Sigmoid colon (tissue), 7 donors: ENCODE data around the gene CNTNAP5. TPM values are rescaled to one million over a fixed set of nuclear protein-coding genes. Genes with fewer than 3 reads are reported as not detected.

Experiments
- DNase-seq: peaks from one replicate; pipeline ENCODE4 v3.0.0-alpha.2; 2019
- H3K27ac ChIP-seq, 4 donors: fragments of 200-600 bp; sonication (generic); one replicate each; pipeline ENCODE4 v1.5.1; 2016 to 2019; ENCODE audit warnings: mild to moderate bottlenecking in 1 of 4
- H3K27me3 ChIP-seq, 3 donors: fragments of 200-600 bp; sonication (generic); one replicate each; pipeline ENCODE4 v1.5.1; 2019; ENCODE audit warnings: mild to moderate bottlenecking in 1 of 3
- H3K36me3 ChIP-seq, 4 donors: fragments of 200-600 bp; sonication (generic); one replicate each; pipeline ENCODE4 v1.5.1; 2016 to 2019
- H3K4me1 ChIP-seq, 4 donors: fragments of 200-600 bp; sonication (generic); one replicate each; pipeline ENCODE4 v1.5.1; 2017 to 2019
- H3K4me3 ChIP-seq, 4 donors: fragments of 200-600 bp; sonication (generic); one replicate each; pipeline ENCODE4 v1.5.1; 2017 to 2019; ENCODE audit warnings: mild to moderate bottlenecking in 2 of 4, moderate library complexity in 1 of 4
- H3K9me3 ChIP-seq, 4 donors: fragments of 200-600 bp in 3 of 4; sonication (generic) in 3 of 4; one replicate each; pipeline versions ENCODE4 v1.5.1 to v1.6.1; 2013 to 2019
- CTCF ChIP-seq, 4 experiments: fragments of 450-650 bp in 3 of 4; fragments of 200-600 bp in 1 of 4; IDR thresholded peaks; one replicate each; pipeline ENCODE4 v1.5.1; 2016 to 2019; ENCODE audit warnings: antibody characterized with exemption in 4 of 4, mild to moderate bottlenecking in 3 of 4, moderate library complexity in 2 of 4
- EP300 ChIP-seq, 4 donors: sonication (generic); formaldehyde crosslinking; IDR thresholded peaks; one replicate each; pipeline ENCODE4 v1.6.1; 2017; ENCODE audit warnings: antibody characterized with exemption in 4 of 4
- POLR2A ChIP-seq, 2 donors: fragments of 450-650 bp; IDR thresholded peaks; one replicate each; pipeline ENCODE4 v1.6.1; 2016; ENCODE audit warnings: antibody characterized with exemption in 2 of 2, mild to moderate bottlenecking in 2 of 2, moderate library complexity in 2 of 2
- POLR2AphosphoS5 ChIP-seq, 4 donors: sonication (generic); formaldehyde crosslinking; IDR thresholded peaks; one replicate each; pipeline ENCODE4 v1.6.1; 2017; ENCODE audit warnings: antibody characterized with exemption in 4 of 4
- WGBS, 2 donors: extraction: QIAGEN DNeasy Blood & Tissue Kit; methylation state at CpG; one replicate each; pipeline ENCODE4 v1.1.7; 2013; 5-methylcytosine and 5-hydroxymethylcytosine counted together
- intact Hi-C: fragments of 100-400 bp; cut with DNase I; formaldehyde crosslinking; loops from one replicate; pipeline ENCODE4 v1.15.1; 2023
- polyA plus RNA-seq, 3 donors: library from polyadenylated mRNA; stranded (reverse); fragments of 200-250 nt; gene quantifications; one replicate each; pipeline ENCODE4 v1.2.3, GENCODE V29; 2013
- total RNA-seq, 4 donors: library from RNA; depleted of rRNA; stranded (reverse); fragments of >200 nt; gene quantifications; one replicate each; pipeline ENCODE4 v1.1.0, GENCODE V29; 2016
- donor health status: healthy with polysubstance abuse.
- donor health status: Bipolar disorder and iron deficiency.
- donor health status: healthy.

CNTNAP5 gene
- total and polyA plus RNA-seq, 7 donors = 0.74 to 4.5 (median 1.5) TPM; not detected in 2

DNA sequence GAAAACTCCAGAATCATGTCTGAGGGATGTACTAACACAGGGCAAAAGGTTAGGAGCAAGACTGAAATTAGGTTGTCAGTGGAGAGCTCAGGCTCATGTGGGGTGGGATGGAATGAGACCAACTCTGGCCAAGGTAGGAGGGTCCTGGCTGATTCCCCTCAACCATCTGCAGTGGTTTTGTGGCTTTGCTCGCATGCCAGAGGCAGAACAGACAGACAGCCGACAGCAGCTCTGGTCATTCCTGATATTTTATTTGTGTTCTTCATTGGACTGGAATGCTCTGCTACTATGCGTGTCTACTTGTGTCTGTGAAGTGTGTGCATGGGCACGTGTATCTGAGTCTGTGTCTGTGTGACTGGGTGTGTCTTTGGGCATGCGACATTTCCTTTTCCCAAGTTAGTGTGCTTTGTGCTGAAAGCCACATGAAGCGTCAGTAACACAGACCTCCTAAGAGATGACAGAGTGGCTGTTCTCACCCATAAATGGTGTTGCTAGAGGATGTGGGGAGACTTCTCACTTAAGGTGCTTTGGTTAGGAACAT lies 239.5 kb downstream of the CNTNAP5 start:
- intact Hi-C loops = no loop called here
- DNase-seq = no peak
- Histone ChIP-seq H3K9me3 (peaks cover 0 to 3% (median 0%) of the 10 kb centered on the region in 4 donors), H3K4me3 (no peak overlapping the region), H3K27ac (no peak overlapping the region), H3K27me3 (no peaks in the 10 kb centered on the region), H3K4me1 (no peaks in the 10 kb centered on the region), H3K36me3 (no peaks in the 10 kb centered on the region)
- 81 to 83% methylated on average over 6 of the region's 6 CpGs for WGBS, 2 donors
- no peak for TF ChIP-seq POLR2A (IDR thresholded peaks at IDR 0.05)
- no peak for TF ChIP-seq POLR2AphosphoS5 (IDR thresholded peaks at IDR 0.05)
- TF ChIP-seq CTCF (IDR thresholded peaks at IDR 0.05) = no peak
- no peak for TF ChIP-seq EP300 (IDR thresholded peaks at IDR 0.05)

GRCh38 chr2:124267794-124268193 lies 242.7 kb downstream of the CNTNAP5 start:
- Histone ChIP-seq H3K4me1 (no peaks in the 10 kb centered on the region), H3K27me3 (no peaks in the 10 kb centered on the region), H3K4me3 (no peak overlapping the region), H3K36me3 (no peaks in the 10 kb centered on the region), H3K27ac (no peak overlapping the region), H3K9me3 (peaks cover 0 to 3% (median 0%) of the 10 kb centered on the region in 4 donors)
- no peak for TF ChIP-seq CTCF (IDR thresholded peaks at IDR 0.05)
- no peak for TF ChIP-seq EP300 (IDR thresholded peaks at IDR 0.05)
- TF ChIP-seq POLR2A (IDR thresholded peaks at IDR 0.05) = no peak
- no peak for TF ChIP-seq POLR2AphosphoS5 (IDR thresholded peaks at IDR 0.05)
- WGBS, 2 donors = 77 to 88% methylated on average over 5 of the region's 5 CpGs
- intact Hi-C loops = no loop called here
- DNase-seq = no peak

DNA sequence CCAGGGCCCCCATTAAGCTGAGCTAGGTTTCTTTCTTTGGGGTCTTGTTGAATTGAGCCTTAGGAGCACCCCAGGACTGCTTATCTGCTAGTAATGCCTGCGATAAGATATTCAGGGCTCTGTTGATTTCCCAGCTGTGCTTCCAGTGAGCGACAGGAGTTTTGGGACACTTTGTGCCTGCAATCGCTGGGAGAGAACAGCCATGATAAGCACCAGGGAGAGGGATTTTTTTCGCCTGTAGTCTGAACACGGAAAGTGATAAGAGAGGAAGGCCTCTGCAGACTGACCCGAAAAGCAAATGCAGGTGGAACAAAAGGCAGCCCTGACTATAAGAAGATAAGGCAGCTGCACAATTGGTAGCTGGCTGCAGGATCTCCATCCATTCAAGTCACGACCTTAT lies 244.3 kb downstream of the CNTNAP5 start:
- peaks cover 0 to 3% (median 0%) of the 10 kb centered on the region in 4 donors for H3K9me3 ChIP-seq
- intact Hi-C loops = no loop called here
- no peaks in the 10 kb centered on the region for H3K4me1 ChIP-seq
- H3K27me3 ChIP-seq = no peaks in the 10 kb centered on the region
- TF ChIP-seq POLR2A (IDR thresholded peaks at IDR 0.05) (no peak), EP300 (IDR thresholded peaks at IDR 0.05) (no peak), CTCF (IDR thresholded peaks at IDR 0.05) (no peak), POLR2AphosphoS5 (IDR thresholded peaks at IDR 0.05) (no peak)
- H3K36me3 ChIP-seq = no peaks in the 10 kb centered on the region
- no peak for DNase-seq
- no peak overlapping the region for H3K4me3 ChIP-seq
- 72 to 74% methylated on average over 7 of the region's 7 CpGs for WGBS, 2 donors
- no peak overlapping the region for H3K27ac ChIP-seq

DNA sequence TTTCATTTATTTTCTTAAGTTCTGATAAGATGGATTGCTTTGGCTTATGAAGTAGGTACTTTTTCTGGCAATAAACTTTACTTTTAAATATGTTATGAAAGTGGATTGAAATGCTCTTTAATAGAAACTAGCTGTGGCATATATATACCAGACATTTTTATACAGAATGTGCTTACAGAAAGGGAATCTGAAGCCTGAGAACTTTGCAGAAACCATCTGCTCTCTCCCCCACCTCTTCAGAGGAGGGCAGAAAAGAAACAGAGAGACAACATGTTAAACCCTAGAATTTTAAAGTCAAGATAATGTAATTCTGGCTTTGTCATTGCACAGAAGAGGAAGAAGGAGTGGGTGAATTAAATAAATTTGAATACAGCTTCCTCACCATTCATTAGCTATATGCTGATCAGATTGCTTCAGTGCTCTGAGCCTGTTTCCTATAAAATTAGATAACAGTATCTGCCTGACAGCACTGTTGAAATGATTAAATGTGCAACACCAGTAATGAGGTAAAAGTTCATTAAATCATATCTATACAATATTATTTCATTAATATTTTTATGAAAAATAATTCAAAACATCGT lies 247.3 kb downstream of the CNTNAP5 start:
- Histone ChIP-seq H3K9me3 (no peaks in the 10 kb centered on the region), H3K27ac (no peak overlapping the region), H3K4me3 (no peak overlapping the region), H3K4me1 (no peaks in the 10 kb centered on the region), H3K27me3 (no peaks in the 10 kb centered on the region), H3K36me3 (no peaks in the 10 kb centered on the region)
- TF ChIP-seq CTCF (IDR thresholded peaks at IDR 0.05) (no peak), EP300 (IDR thresholded peaks at IDR 0.05) (no peak), POLR2AphosphoS5 (IDR thresholded peaks at IDR 0.05) (no peak), POLR2A (IDR thresholded peaks at IDR 0.05) (no peak)
- no peak for DNase-seq
- intact Hi-C loops = no loop called here
- WGBS, 2 donors = 64 to 81% methylated on average over 1 of the region's 1 CpG

- 80 to 84% methylated on average over 10 of the region's 10 CpGs for WGBS, 2 donors
- DNase-seq = no peak
Measured at GRCh38 chr2:124281541-124281940, 256.5 kb downstream of the CNTNAP5 start.

More at GRCh38 chr2:124281541-124281940, 256.5 kb downstream of the CNTNAP5 start:
- no peaks in the 10 kb centered on the region for H3K27me3 ChIP-seq
- H3K27ac ChIP-seq = no peak overlapping the region
- intact Hi-C loops = no loop called here
- TF ChIP-seq POLR2AphosphoS5 (IDR thresholded peaks at IDR 0.05) (no peak), EP300 (IDR thresholded peaks at IDR 0.05) (no peak), POLR2A (IDR thresholded peaks at IDR 0.05) (no peak), CTCF (IDR thresholded peaks at IDR 0.05) (no peak)
- H3K4me1 ChIP-seq = no peaks in the 10 kb centered on the region
- H3K4me3 ChIP-seq = no peak overlapping the region
- H3K9me3 ChIP-seq = peaks cover 0 to 2% (median 0%) of the 10 kb centered on the region in 4 donors
- no peaks in the 10 kb centered on the region for H3K36me3 ChIP-seq
